ENCODE measurements around the gene CTPS1. TPM values are rescaled to one million over a fixed set of nuclear protein-coding genes. Genes with fewer than 3 reads are reported as not detected.

The CTPS1 gene
- total RNA-seq, 1 donor from 2014 or later = 175 TPM

DNA sequence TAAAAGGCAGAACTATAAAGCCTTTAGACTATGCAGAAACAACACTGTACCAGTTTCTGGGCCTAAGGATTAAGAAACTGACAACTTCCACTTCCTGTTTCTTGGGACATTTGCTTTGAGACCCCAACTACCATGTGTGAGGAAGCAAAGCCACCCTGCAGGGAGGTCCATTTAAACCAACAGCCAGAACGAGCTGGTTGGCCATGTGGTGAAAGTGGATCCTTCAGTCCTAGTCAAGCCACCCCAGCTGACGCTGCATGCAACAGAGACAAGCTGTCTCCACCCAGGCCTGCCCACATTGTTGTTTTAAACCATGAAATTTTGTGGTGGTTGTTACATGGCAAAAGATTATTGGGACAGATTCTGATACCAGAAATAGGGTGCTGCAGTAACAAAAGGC lies 73.8 kb downstream of the CTPS1 start:
- Mint-ChIP-seq H3K27me3 (no peaks in the 10 kb centered on the region), H3K27ac (no peak overlapping the region), H3K9me3 (no peaks in the 10 kb centered on the region), H3K4me3 (no peak overlapping the region), H3K4me1 (no peaks in the 10 kb centered on the region), H3K36me3 (ENCODE audit: low read depth) (peaks cover 4% of the 10 kb centered on the region)
- DNase-seq = no peak
- intact Hi-C loops (cut with micrococcal nuclease) = no loop called here

DNA sequence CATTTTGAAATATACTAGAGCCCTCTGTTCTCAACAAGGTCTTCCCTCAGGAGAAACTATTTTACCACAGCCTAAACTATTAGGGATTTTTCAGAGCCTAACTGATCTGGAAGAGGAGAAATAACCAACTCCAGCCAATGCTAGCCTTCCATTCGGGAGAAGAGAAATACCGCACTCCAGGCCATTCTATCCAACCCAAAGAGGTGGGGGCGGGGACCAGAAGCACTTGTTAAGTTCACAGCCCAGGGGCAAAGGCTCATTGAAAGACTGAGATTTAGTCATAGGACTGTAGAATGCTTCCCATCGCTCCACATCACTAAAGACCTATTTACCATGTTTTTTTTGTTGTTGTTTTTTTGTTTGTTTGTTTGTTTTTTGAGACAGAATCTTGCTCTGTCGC lies 77.4 kb downstream of the CTPS1 start:
- H3K27ac Mint-ChIP-seq = no peak overlapping the region
- intact Hi-C loops (cut with micrococcal nuclease) = no loop called here
- DNase-seq = no peak
- H3K36me3 Mint-ChIP-seq (ENCODE audit: low read depth) = peaks cover 14% of the 10 kb centered on the region
- no peaks in the 10 kb centered on the region for H3K27me3 Mint-ChIP-seq
- no peaks in the 10 kb centered on the region for H3K9me3 Mint-ChIP-seq
- no peak overlapping the region for H3K4me3 Mint-ChIP-seq
- no peaks in the 10 kb centered on the region for H3K4me1 Mint-ChIP-seq

Other genes with a start within 250 kb of the CTPS1 start
- gene KCNQ4, start 195.9 kb upstream of the CTPS1 start, total RNA-seq = 1.4 and 1.5 TPM in 2 replicates
- 5.5 and 6.0 TPM in 2 replicates for gene CITED4, start 117.3 kb upstream of the CTPS1 start, total RNA-seq
- gene SLFNL1, start 42.0 kb downstream of the CTPS1 start, total RNA-seq = 0.14 and 0.26 TPM in 2 replicates

Data from activated CD4-positive, alpha-beta T cell treated with anti-CD3 and anti-CD28 coated beads, Interleukin-2, amount 10 ng/mL, durations not matched to agents 24 days and 14 days (primary cell).